Gastroesophageal sphincter (tissue), 4 donors: ENCODE results near the gene ITGB2. TPM values are rescaled to one million over a fixed set of nuclear protein-coding genes. Genes with fewer than 3 reads are reported as not detected.
A peak's percentile ranks its signal among the peaks of the same experiment; 100 is the strongest.

ENCODE experiments used
- ATAC-seq: fragments of 150-250 bp; one replicate; pipeline ENCODE4 v1.9.1; 2016; ENCODE audit warnings: mild to moderate bottlenecking, moderate library complexity
- H3K27ac ChIP-seq, 4 donors: fragments of 200-600 bp; sonication (generic) in 3 of 4; 1 replicate in 3 of 4; 2 replicates in 1 of 4; pipeline ENCODE4 v1.5.1; 2016 to 2019
- H3K27me3 ChIP-seq: fragments of 200-600 bp; sonication (generic); one replicate; pipeline ENCODE4 v1.5.1; 2019
- H3K36me3 ChIP-seq, 2 donors: fragments of 200-600 bp; sonication (generic); one replicate each; pipeline ENCODE4 v1.5.1; 2019; ENCODE audit warnings: control low read depth in 1 of 2
- H3K4me1 ChIP-seq, 3 donors: fragments of 200-600 bp; sonication (generic); 1 replicate in 2 of 3; 2 replicates in 1 of 3; pipeline ENCODE4 v1.5.1; 2016 to 2019; ENCODE audit warnings: control low read depth in 2 of 3
- H3K4me3 ChIP-seq, 2 donors: fragments of 200-600 bp; sonication (generic); one replicate each; pipeline ENCODE4 v1.5.1; 2019; ENCODE audit warnings: mild to moderate bottlenecking in 1 of 2, moderate library complexity in 1 of 2
- H3K9me3 ChIP-seq, 3 donors: fragments of 200-600 bp; sonication (generic); one replicate each; pipeline ENCODE4 v1.5.1; 2017 to 2019; ENCODE audit warnings: control low read depth in 2 of 3
- EP300 ChIP-seq: sonication (generic); formaldehyde crosslinking; IDR thresholded peaks from one replicate; pipeline ENCODE4 v1.6.1; 2017; ENCODE audit warnings: antibody characterized with exemption, mild to moderate bottlenecking
- POLR2A ChIP-seq, 2 donors: fragments of 450-650 bp; IDR thresholded peaks; one replicate each; pipeline ENCODE4 v1.6.1; 2017; ENCODE audit warnings: antibody characterized with exemption in 2 of 2, mild to moderate bottlenecking in 2 of 2, moderate library complexity in 1 of 2
- POLR2AphosphoS5 ChIP-seq: sonication (generic); formaldehyde crosslinking; IDR thresholded peaks from one replicate; pipeline ENCODE4 v1.6.1; 2017; ENCODE audit warnings: antibody characterized with exemption
- WGBS, 2 donors: methylation state at CpG; one replicate each; pipeline ENCODE4 v1.1.5; 2018; ENCODE audit warnings: low coverage in 1 of 2; 5-methylcytosine and 5-hydroxymethylcytosine counted together
- total RNA-seq, 4 donors: library from RNA; depleted of rRNA; stranded (reverse); fragments of >200 nt; gene quantifications; one replicate each; pipeline ENCODE4 v1.1.0, GENCODE V29; 2016
- TF ChIP-seq, protein P1 (sequence below), 4 experiments: fragments of 200-600 bp in 2 of 4; fragments of 450-650 bp in 2 of 4; sonication (generic) in 1 of 4; IDR thresholded peaks; one replicate each; pipeline ENCODE4 v1.5.1; 2017 to 2019; ENCODE audit warnings: antibody characterized with exemption in 4 of 4, mild to moderate bottlenecking in 2 of 4, moderate library complexity in 2 of 4

ITGB2 gene
- total RNA-seq, 4 donors from 2014 or later = 10.4 to 112 (median 41.4) TPM

DNA sequence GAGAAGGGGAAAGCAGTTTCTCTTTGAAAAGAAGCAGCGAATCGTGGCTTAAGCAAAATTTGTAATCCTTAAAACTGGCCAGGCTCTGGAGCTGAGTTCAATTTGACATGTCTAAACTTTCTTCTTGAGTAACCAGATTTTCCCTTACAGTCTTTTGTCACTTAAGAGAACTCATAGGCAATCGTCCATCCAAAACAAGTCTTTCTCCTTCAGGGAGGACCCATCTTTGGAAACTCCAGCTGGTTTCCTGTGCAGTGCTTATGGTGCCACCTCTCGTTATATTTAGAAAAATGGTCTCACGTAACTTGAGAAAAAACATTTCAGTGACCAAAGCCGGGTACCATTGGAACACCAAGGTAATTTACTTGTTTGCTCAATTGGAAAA, 45.4 kb downstream of the ITGB2 start:
- no peaks in the 10 kb centered on the region for H3K36me3 ChIP-seq
- no peaks in the 10 kb centered on the region for H3K9me3 ChIP-seq
- peak overlapping the region; percentile 74 to 100 for H3K4me3 ChIP-seq
- no peak for ATAC-seq
- no peaks in the 10 kb centered on the region for H3K27me3 ChIP-seq
- TF ChIP-seq, protein P1, sequence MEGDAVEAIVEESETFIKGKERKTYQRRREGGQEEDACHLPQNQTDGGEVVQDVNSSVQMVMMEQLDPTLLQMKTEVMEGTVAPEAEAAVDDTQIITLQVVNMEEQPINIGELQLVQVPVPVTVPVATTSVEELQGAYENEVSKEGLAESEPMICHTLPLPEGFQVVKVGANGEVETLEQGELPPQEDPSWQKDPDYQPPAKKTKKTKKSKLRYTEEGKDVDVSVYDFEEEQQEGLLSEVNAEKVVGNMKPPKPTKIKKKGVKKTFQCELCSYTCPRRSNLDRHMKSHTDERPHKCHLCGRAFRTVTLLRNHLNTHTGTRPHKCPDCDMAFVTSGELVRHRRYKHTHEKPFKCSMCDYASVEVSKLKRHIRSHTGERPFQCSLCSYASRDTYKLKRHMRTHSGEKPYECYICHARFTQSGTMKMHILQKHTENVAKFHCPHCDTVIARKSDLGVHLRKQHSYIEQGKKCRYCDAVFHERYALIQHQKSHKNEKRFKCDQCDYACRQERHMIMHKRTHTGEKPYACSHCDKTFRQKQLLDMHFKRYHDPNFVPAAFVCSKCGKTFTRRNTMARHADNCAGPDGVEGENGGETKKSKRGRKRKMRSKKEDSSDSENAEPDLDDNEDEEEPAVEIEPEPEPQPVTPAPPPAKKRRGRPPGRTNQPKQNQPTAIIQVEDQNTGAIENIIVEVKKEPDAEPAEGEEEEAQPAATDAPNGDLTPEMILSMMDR (IDR thresholded peaks at IDR 0.05) = peak in 2 of 4 experiments; percentile 14 to 42
- TF ChIP-seq POLR2AphosphoS5 (peak; percentile 21), EP300 (no peak), POLR2A (IDR thresholded peaks at IDR 0.05) (no peak)
- WGBS, 2 donors = 20 to 26% methylated on average over 6 of the region's 6 CpGs
- H3K4me1 ChIP-seq = peaks cover 0 to 51% (median 26%) of the 10 kb centered on the region in 3 donors
- H3K27ac ChIP-seq = peak overlapping the region; percentile 94 to 98 (median 96)

DNA sequence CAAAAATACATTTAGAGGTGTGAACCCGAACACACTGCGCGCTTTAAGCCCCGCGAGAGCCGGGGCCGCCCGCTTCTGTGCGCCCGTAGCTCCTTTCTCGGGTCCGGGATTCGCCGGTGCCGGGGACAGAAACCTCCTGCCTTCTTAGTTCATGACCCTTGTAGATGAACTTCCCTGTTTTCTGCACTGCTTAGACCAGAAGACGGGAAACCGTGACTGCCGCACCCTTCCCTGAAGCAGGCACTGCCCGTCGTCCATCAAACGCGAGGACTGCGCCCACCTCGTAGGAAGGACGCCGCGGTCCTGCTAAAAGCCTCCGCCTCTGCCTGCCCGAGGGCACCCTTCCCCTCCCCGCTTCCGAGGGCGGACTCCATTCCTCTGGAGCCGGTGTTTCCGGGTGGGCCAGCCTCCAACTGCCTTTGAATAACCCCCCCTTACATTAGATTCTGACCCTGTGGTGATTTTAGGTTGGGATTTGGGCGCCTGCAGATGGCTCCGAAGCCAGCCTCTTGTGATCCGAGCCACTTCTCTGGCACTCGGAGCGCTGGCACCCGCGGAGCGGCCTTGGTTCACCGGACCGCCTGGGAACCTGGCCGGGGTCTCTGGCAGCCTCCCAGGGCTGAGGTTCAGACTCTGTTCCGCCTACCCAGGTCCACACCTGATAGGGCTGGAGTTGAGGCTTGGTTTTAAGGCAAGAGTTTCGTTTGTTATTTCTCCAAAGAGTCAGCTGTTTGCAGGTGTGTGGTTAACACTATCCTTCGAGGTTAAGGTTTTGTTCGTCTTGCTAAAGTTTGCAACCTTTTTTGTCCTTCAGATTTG, 46.0 kb downstream of the ITGB2 start:
- Histone ChIP-seq H3K36me3 (no peaks in the 10 kb centered on the region), H3K4me1 (peaks cover 0 to 57% (median 31%) of the 10 kb centered on the region in 3 donors), H3K27me3 (no peaks in the 10 kb centered on the region), H3K27ac (peak overlapping the region; percentile 94 to 98 (median 96)), H3K4me3 (peak overlapping the region; percentile 74 to 100), H3K9me3 (no peaks in the 10 kb centered on the region)
- 12 to 26% methylated on average over 3 to 23 of the region's 49 CpGs for WGBS, 2 donors
- peak; percentile 23 for ATAC-seq
- no peak for TF ChIP-seq EP300
- TF ChIP-seq, protein P1 (IDR thresholded peaks at IDR 0.05) = no peak
- TF ChIP-seq POLR2A (IDR thresholded peaks at IDR 0.05) = peak in 1 of 2 donors; percentile 35
- TF ChIP-seq POLR2AphosphoS5 = peak; percentile 50

DNA sequence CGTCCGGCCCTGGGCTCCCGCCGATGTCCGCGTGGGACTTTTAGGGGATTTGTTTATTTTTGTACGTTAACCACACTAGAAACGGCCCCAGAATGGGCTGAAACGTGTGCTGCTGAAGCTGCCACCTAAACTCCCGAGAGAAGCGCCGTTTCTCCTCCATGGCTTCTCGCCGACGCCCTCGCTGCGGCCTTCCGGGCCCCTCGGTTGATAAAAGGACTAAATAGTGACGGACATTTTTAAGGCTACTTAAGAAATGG, 46.5 kb downstream of the ITGB2 start:
- Histone ChIP-seq H3K4me1 (peaks cover 0 to 62% (median 36%) of the 10 kb centered on the region in 3 donors), H3K36me3 (no peaks in the 10 kb centered on the region), H3K9me3 (no peaks in the 10 kb centered on the region), H3K27ac (peak overlapping the region; percentile 94 to 98 (median 96)), H3K4me3 (peak overlapping the region; percentile 74 to 100), H3K27me3 (no peaks in the 10 kb centered on the region)
- 20% methylated on average over 12 of the region's 20 CpGs; no CpG with 5 or more reads in 1 of the 2 donors for WGBS, 2 donors
- no peak for ATAC-seq
- TF ChIP-seq, protein P1 (IDR thresholded peaks at IDR 0.05) = no peak
- TF ChIP-seq POLR2AphosphoS5 (no peak), POLR2A (IDR thresholded peaks at IDR 0.05) (no peak), EP300 (no peak)

DNA sequence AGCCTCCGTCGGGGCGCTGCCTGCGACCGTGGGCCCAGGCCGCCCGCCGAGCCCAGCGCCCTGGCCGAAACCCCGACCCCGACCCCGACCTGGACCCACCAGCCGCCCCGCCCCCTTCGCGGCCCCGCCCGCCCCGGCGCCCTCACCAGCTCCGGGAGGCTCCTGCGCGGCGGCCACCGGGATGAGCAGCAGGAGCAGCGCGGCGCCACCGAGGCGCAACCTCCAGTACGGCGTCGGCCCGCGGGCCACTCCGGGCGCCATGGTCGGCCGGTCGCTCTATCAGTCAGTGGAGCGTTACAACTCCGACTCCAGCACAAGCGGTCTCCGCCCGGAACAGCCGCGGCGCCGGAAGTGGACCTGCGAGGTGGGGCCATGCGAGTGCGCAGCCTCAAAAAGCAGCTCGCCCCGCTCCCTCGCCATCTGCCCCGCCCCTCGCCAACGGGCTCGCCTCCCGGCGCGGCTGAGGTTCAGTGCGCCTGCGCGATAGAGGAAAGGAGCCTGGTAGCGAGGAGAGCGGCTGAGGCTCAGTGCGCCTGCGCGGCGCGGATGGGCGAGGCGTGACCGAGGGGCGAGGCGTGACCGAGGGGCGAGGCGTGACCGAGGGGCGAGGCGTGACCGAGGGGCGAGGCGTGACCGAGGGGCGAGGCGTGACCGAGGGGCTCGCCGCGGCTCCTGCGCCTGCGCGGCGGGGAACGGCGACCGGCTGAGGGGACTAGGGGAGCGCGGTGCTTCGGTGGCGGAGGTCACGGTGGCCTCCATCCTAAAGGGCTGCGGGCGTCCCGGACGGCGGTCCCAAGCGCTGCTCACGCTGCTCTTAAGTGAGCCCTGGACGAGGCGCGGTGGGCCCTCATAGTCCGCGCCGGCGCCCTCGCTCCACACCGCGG, 47.1 kb downstream of the ITGB2 start, which contains the start of gene PTTG1IP:
Gene PTTG1IP, minus strand, starts transcription at position 335 of the 884 bp plus-strand sequence. Its CDS starts 74 bp downstream, at position 261.
- Histone ChIP-seq H3K4me1 (peaks cover 0 to 68% (median 41%) of the 10 kb centered on the region in 3 donors), H3K27ac (peak within 1 kb of the TSS; percentile 94 to 98 (median 96))
- no CpG with 5 or more reads among the region's 123 CpGs for WGBS, 2 donors

More for the DNA sequence above, 47.1 kb downstream of the ITGB2 start, which contains the start of gene PTTG1IP:
- Histone ChIP-seq H3K9me3 (no peaks in the 10 kb centered on the region), H3K4me3 (peak within 1 kb of the TSS; percentile 74 to 100), H3K27me3 (no peaks in the 10 kb centered on the region), H3K36me3 (no peaks in the 10 kb centered on the region)
- TF ChIP-seq EP300 (no peak), POLR2A (IDR thresholded peaks at IDR 0.05) (peak; percentile 73 to 85), POLR2AphosphoS5 (peak; percentile 96)
- TF ChIP-seq, protein P1 (IDR thresholded peaks at IDR 0.05) = peak in 1 of 4 experiments; percentile 12
- peak; percentile 87 for ATAC-seq
